ENCODE results near the gene BSPRY. TPM values are rescaled to one million over a fixed set of nuclear protein-coding genes. Genes with fewer than 3 reads are reported as not detected.

BSPRY gene
- total RNA-seq, 1 experiment from 2014 or later = 0.12 TPM

Other genes with a start within 250 kb of the BSPRY start
- 5.2 and 5.6 TPM in 2 replicates for gene SLC31A2, start 198.5 kb upstream of the BSPRY start, total RNA-seq (2014; rRNA removed; shearing (Covaris generic))
- gene FKBP15, start 128.3 kb upstream of the BSPRY start, total RNA-seq (2014; rRNA removed; shearing (Covaris generic)) = 15.7 and 16.8 TPM in 2 replicates
- 55.1 and 68.3 TPM in 2 replicates for gene SLC31A1, start 128.0 kb upstream of the BSPRY start, total RNA-seq (2014; rRNA removed; shearing (Covaris generic))
- gene CDC26, start 74.0 kb upstream of the BSPRY start, total RNA-seq (2014; rRNA removed; shearing (Covaris generic)) = 74.6 and 89.3 TPM in 2 replicates
- gene PRPF4, start 73.9 kb upstream of the BSPRY start, total RNA-seq (2014; rRNA removed; shearing (Covaris generic)) = 51.0 and 51.7 TPM in 2 replicates
- gene RNF183, start 46.2 kb upstream of the BSPRY start, total RNA-seq (2014; rRNA removed; shearing (Covaris generic)) = 0.32 TPM in 1 of 2 replicates, not detected in the other
- 1.5 and 1.7 TPM in 2 replicates for gene WDR31, start 9.3 kb upstream of the BSPRY start, total RNA-seq (2014; rRNA removed; shearing (Covaris generic))
- 10.8 and 14.8 TPM in 2 replicates for gene HDHD3, start 27.4 kb downstream of the BSPRY start, total RNA-seq (2014; rRNA removed; shearing (Covaris generic))
- gene ALAD, start 51.7 kb downstream of the BSPRY start, total RNA-seq (2014; rRNA removed; shearing (Covaris generic)) = 7.3 and 8.6 TPM in 2 replicates
- 109 and 127 TPM in 2 replicates for gene POLE3, start 61.1 kb downstream of the BSPRY start, total RNA-seq (2014; rRNA removed; shearing (Covaris generic))
- 0.40 and 0.87 TPM in 2 replicates for gene C9orf43, start 61.2 kb downstream of the BSPRY start, total RNA-seq (2014; rRNA removed; shearing (Covaris generic))
- gene RGS3, start 114.2 kb downstream of the BSPRY start, total RNA-seq (2014; rRNA removed; shearing (Covaris generic)) = 26.9 and 28.3 TPM in 2 replicates